Keratinocyte (primary cell): Measurements from ENCODE around the gene FAM221B.

Source experiments
- EZH2 ChIP-seq: IDR thresholded peaks from one replicate; pipeline ENCODE4 v1.6.1; 2012; ENCODE audit warnings: inconsistent platforms, mild to moderate bottlenecking, low read length, moderate library complexity
- TF ChIP-seq, protein P1 (sequence below), 3 experiments: IDR thresholded peaks in 1 of 3; conservative IDR thresholded peaks in 1 of 3; optimal IDR thresholded peaks in 1 of 3; 2 replicates in 2 of 3; 3 replicates in 1 of 3; pipeline versions ENCODE3 to v1.5.1; 2011; ENCODE audit warnings: low read length in 3 of 3, mild to moderate bottlenecking in 3 of 3, moderate library complexity in 2 of 3, control low read depth in 1 of 3, inconsistent platforms in 1 of 3; ENCODE audit not compliant: insufficient read depth in 2 of 3; ENCODE audit errors: extremely low read depth in 1 of 3

DNA sequence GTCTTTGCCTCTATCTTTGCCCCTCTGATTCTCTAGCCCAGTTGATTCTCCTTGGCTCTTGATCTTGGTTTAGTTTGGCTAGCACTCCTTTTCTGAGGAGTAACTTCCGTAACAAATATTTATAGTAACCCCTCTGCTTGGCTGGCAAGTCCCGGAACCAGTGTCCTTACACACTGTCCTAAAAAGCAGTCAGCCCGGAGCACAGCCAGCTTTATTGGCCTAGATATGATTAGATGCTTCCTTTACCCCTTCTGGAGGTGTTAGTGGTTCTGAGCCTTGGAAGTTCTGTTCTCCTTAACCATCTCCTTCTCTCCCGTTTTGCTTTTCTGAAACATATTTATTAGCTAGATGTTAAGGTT is 57.5 kb downstream of the FAM221B start:
- TF ChIP-seq, protein P1, sequence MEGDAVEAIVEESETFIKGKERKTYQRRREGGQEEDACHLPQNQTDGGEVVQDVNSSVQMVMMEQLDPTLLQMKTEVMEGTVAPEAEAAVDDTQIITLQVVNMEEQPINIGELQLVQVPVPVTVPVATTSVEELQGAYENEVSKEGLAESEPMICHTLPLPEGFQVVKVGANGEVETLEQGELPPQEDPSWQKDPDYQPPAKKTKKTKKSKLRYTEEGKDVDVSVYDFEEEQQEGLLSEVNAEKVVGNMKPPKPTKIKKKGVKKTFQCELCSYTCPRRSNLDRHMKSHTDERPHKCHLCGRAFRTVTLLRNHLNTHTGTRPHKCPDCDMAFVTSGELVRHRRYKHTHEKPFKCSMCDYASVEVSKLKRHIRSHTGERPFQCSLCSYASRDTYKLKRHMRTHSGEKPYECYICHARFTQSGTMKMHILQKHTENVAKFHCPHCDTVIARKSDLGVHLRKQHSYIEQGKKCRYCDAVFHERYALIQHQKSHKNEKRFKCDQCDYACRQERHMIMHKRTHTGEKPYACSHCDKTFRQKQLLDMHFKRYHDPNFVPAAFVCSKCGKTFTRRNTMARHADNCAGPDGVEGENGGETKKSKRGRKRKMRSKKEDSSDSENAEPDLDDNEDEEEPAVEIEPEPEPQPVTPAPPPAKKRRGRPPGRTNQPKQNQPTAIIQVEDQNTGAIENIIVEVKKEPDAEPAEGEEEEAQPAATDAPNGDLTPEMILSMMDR (optimal IDR thresholded peaks at IDR 0.05 in 1 of 3, IDR thresholded peaks at IDR 0.05 in 1 of 3, conservative IDR thresholded peaks at IDR 0.05 in 1 of 3; ENCODE audit: extremely low read depth in 1 of 3, insufficient read depth in 2 of 3, low read length in 3 of 3), result no peak
- TF ChIP-seq EZH2, result no peak
